Stimulated activated CD8-positive, alpha-beta memory T cell treated with anti-CD3 and anti-CD28 coated beads, Interleukin-15, amount 100 ng/mL, for 1 hour (primary cell): Measurements from ENCODE around the gene TSPAN33.

Experiments used
- DNase-seq: peaks from one replicate; pipeline ENCODE4 v3.0.0-alpha.2; 2020; ENCODE audit warnings: low read depth

Gene TSPAN33

GRCh38 chr7:129136887-129137642, 7.4 kb upstream of the TSPAN33 start:
- no peak for DNase-seq

- no peak for DNase-seq
Observed at GRCh38 chr7:129143724-129144094, 798 bp upstream of the TSPAN33 start.

GRCh38 chr7:129144834-129145668, 544 bp downstream of the TSPAN33 start:
- peak; percentile 15 for DNase-seq

- no peak for DNase-seq
Observed at GRCh38 chr7:129146237-129146979, 1.9 kb downstream of the TSPAN33 start.

GRCh38 chr7:129147731-129148130, 3.2 kb downstream of the TSPAN33 start:
- DNase-seq = no peak

GRCh38 chr7:129149511-129149910, 5.0 kb downstream of the TSPAN33 start:
- no peak for DNase-seq

- no peak for DNase-seq
Observed at GRCh38 chr7:129150199-129150996, 5.9 kb downstream of the TSPAN33 start.

- no peak for DNase-seq
Observed at GRCh38 chr7:129157651-129158050, 13.1 kb downstream of the TSPAN33 start.

GRCh38 chr7:129159539-129159938, 15.0 kb downstream of the TSPAN33 start:
- DNase-seq = no peak

GRCh38 chr7:129160161-129160905, 15.8 kb downstream of the TSPAN33 start:
- DNase-seq = no peak

- DNase-seq = no peak
Observed at GRCh38 chr7:129161524-129162225, 17.2 kb downstream of the TSPAN33 start.

GRCh38 chr7:129162732-129163131, 18.2 kb downstream of the TSPAN33 start:
- no peak for DNase-seq

- DNase-seq = no peak
Observed at GRCh38 chr7:129163875-129164544, 19.5 kb downstream of the TSPAN33 start.

- no peak for DNase-seq
Observed at GRCh38 chr7:129166745-129167144, 22.2 kb downstream of the TSPAN33 start.

- no peak for DNase-seq
Observed at GRCh38 chr7:129167817-129168216, 23.3 kb downstream of the TSPAN33 start.

GRCh38 chr7:129168231-129169021, 23.9 kb downstream of the TSPAN33 start:
- no peak for DNase-seq

- DNase-seq = no peak
Observed at GRCh38 chr7:129169171-129169671, 24.7 kb downstream of the TSPAN33 start.

GRCh38 chr7:129169686-129170440, 25.4 kb downstream of the TSPAN33 start:
- no peak for DNase-seq
